ENCODE results near the gene ACP2. TPM values are rescaled to one million over a fixed set of nuclear protein-coding genes. Genes with fewer than 3 reads are reported as not detected.

Gene ACP2
- total RNA-seq, 1 donor from 2014 or later = 31.6 TPM

- H3K36me3 ChIP-seq = peaks cover 3% of the 10 kb centered on the region
- no peaks in the 10 kb centered on the region for H3K9me3 ChIP-seq
- H3K27me3 ChIP-seq = no peaks in the 10 kb centered on the region
- H3K4me1 ChIP-seq = peaks cover 41% of the 10 kb centered on the region
- H3K27ac ChIP-seq = no peak overlapping the region
- DNase-seq (no peak), ATAC-seq (peak; percentile 69)
- no peak overlapping the region for H3K4me3 ChIP-seq
- intact Hi-C loops (cut with DNase I) = no loop called here
- peak; percentile 57 for TF ChIP-seq CTCF (IDR thresholded peaks at IDR 0.05)
These were observed 10.8 kb upstream of the ACP2 start for GRCh38 chr11:47259232-47259977.

- H3K36me3 ChIP-seq = peaks cover 3% of the 10 kb centered on the region
- no peak for TF ChIP-seq CTCF (IDR thresholded peaks at IDR 0.05)
- H3K4me1 ChIP-seq = peaks cover 47% of the 10 kb centered on the region
- no peaks in the 10 kb centered on the region for H3K9me3 ChIP-seq
- peak overlapping the region; percentile 80 for H3K27ac ChIP-seq
- no peaks in the 10 kb centered on the region for H3K27me3 ChIP-seq
- intact Hi-C loops (cut with DNase I) = no loop called here
- no peak for DNase-seq
- H3K4me3 ChIP-seq = peak overlapping the region; percentile 50
- ATAC-seq = no peak
These were observed 9.8 kb upstream of the ACP2 start for GRCh38 chr11:47258317-47258902.

DNA sequence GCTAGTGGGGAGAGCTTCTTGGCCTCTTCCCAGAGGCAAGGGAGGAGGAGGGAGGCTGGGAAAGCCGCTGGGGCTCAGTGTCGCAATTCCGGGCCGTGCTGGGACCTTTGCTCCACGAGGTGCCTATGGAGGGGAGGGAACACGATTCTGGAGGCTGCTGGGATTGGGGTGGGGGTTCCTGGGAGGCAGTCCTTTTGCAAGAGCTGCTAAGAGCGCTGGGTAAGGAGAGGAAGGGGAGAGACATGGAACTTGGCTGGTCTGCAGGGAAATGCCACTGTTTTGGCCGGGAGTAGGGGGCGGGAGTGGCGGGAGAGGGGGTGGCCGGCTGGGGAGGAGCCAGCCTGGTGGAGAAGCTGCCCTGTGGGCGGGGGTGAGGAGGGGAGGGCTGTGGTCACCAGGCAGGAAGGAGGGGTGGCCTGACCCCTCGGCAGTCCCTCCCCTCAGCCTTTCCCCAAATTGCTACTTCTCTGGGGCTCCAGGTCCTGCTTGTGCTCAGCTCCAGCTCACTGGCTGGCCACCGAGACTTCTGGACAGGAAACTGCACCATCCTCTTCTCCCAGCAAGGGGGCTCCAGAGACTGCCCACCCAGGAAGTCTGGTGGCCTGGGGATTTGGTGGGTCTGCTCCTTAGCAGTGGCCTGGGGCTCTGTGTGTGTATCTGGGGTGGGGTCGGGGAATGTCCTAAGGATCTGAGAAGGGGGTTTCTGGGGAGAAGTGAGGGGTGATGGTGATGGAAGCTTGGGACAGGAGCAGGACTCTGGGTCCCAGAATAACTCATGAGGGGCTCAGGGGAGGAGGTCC, 9.1 kb upstream of the ACP2 start, which contains the start of gene NR1H3:
Gene NR1H3, plus strand, starts transcription at position 480 of the 800 bp plus-strand sequence. CDS start 1,221 bp downstream, outside the sequence.
- Histone ChIP-seq H3K27me3 (no peaks in the 10 kb centered on the region), H3K4me3 (peak within 1 kb of the TSS; percentile 50), H3K36me3 (peaks cover 3% of the 10 kb centered on the region), H3K27ac (peak within 1 kb of the TSS; percentile 80), H3K4me1 (peaks cover 47% of the 10 kb centered on the region), H3K9me3 (no peaks in the 10 kb centered on the region)
- DNase-seq (peak; percentile 92), ATAC-seq (peak; percentile 85)
- peak; percentile 56 for TF ChIP-seq CTCF (IDR thresholded peaks at IDR 0.05)
- intact Hi-C loops (cut with DNase I) = no loop called here

- peaks cover 47% of the 10 kb centered on the region for H3K4me1 ChIP-seq
- intact Hi-C loops (cut with DNase I) = no loop called here
- no peak for ATAC-seq
- H3K4me3 ChIP-seq = peak overlapping the region; percentile 50
- no peak for TF ChIP-seq CTCF (IDR thresholded peaks at IDR 0.05)
- no peaks in the 10 kb centered on the region for H3K36me3 ChIP-seq
- DNase-seq = no peak
- H3K9me3 ChIP-seq = no peaks in the 10 kb centered on the region
- H3K27ac ChIP-seq = peak overlapping the region; percentile 80
- no peaks in the 10 kb centered on the region for H3K27me3 ChIP-seq
These were observed 8.5 kb upstream of the ACP2 start for GRCh38 chr11:47257177-47257516.

DNA sequence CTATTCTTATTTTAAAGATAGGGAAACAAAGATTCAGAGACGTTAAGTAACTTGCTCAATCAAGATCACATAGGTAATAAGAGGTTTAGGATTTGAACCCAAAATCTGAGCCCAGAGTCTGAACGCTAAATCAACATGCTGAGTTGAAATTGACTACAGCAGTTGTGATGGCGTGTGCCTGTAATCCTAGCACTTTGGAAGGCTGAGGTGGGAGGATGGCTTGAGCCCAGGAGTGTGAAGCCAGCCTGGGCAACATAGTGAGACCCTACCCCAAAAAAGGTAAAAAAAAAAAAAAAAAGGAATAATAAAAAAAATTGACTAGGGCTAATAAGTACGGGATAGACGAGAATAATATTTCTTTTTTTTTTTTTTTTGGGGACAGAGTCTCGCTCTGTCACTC, 7.8 kb upstream of the ACP2 start:
- intact Hi-C loops (cut with DNase I) = no loop called here
- no peak overlapping the region for H3K27ac ChIP-seq
- no peaks in the 10 kb centered on the region for H3K27me3 ChIP-seq
- no peak for ATAC-seq
- peaks cover 47% of the 10 kb centered on the region for H3K4me1 ChIP-seq
- no peak overlapping the region for H3K4me3 ChIP-seq
- no peaks in the 10 kb centered on the region for H3K9me3 ChIP-seq
- no peak for DNase-seq
- H3K36me3 ChIP-seq = no peaks in the 10 kb centered on the region
- TF ChIP-seq CTCF (IDR thresholded peaks at IDR 0.05) = no peak

All from upper lobe of right lung (tissue), 1 donor.